Measurements from ENCODE around the gene DMBX1. TPM values are rescaled to one million over a fixed set of nuclear protein-coding genes. Genes with fewer than 3 reads are reported as not detected.

DMBX1 gene
- polyA plus RNA-seq, 4 donors, result 0.01 TPM; not detected in 3

GRCh38 chr1:46464915-46465314 is 24.7 kb upstream of the DMBX1 start:
- Histone ChIP-seq H3K27me3 (ENCODE audit: control insufficient read depth in 3 of 3, insufficient read depth in 3 of 3, low read length in 3 of 3) (peaks cover under 1 to 88% (median 3%) of the 10 kb centered on the region in 3 donors), H3K4me1 (ENCODE audit: control insufficient read depth in 3 of 3, insufficient read depth in 2 of 3, low read depth in 1 of 3, low read length in 2 of 3) (peaks cover 0 to 5% (median 0%) of the 10 kb centered on the region in 3 donors), H3K36me3 (ENCODE audit: control insufficient read depth in 3 of 3, insufficient read depth in 2 of 3, low read depth in 1 of 3, low read length in 3 of 3) (no peaks in the 10 kb centered on the region), H3K9me3 (ENCODE audit: control insufficient read depth in 2 of 2, insufficient read depth in 1 of 2, low read depth in 1 of 2, low read length in 1 of 2) (no peaks in the 10 kb centered on the region), H3K27ac (ENCODE audit: low read depth in 1 of 3, low read length in 2 of 3) (no peak overlapping the region), H3K4me3 (ENCODE audit: low read depth in 1 of 3, low read length in 3 of 3) (no peak overlapping the region)
- FAIRE-seq (no peak), DNase-seq (no peak)
- WGBS, 3 donors, result 79 to 87% (median 86%) methylated on average over 3 of the region's 3 CpGs

- peak overlapping the region in 2 of 3 donors; percentile 42 to 48 for H3K4me3 ChIP-seq (ENCODE audit: low read depth in 1 of 3, low read length in 3 of 3)
- peaks cover 0 to 5% (median 0%) of the 10 kb centered on the region in 3 donors for H3K4me1 ChIP-seq (ENCODE audit: control insufficient read depth in 3 of 3, insufficient read depth in 2 of 3, low read depth in 1 of 3, low read length in 2 of 3)
- H3K27me3 ChIP-seq (ENCODE audit: control insufficient read depth in 3 of 3, insufficient read depth in 3 of 3, low read length in 3 of 3), result peaks cover 0 to 86% (median 7%) of the 10 kb centered on the region in 3 donors
- H3K9me3 ChIP-seq (ENCODE audit: control insufficient read depth in 2 of 2, insufficient read depth in 1 of 2, low read depth in 1 of 2, low read length in 1 of 2), result no peaks in the 10 kb centered on the region
- FAIRE-seq, result no peak
- H3K36me3 ChIP-seq (ENCODE audit: control insufficient read depth in 3 of 3, insufficient read depth in 2 of 3, low read depth in 1 of 3, low read length in 3 of 3), result no peaks in the 10 kb centered on the region
- no peak overlapping the region for H3K27ac ChIP-seq (ENCODE audit: low read depth in 1 of 3, low read length in 2 of 3)
- 28 to 55% (median 30%) methylated on average over 11 to 20 of the region's 20 CpGs for WGBS, 3 donors
- DNase-seq, result peak in 1 of 2 donors; percentile 10
Observed at GRCh38 chr1:46465981-46466476, 23.6 kb upstream of the DMBX1 start.

GRCh38 chr1:46466477-46467182 is 23.0 kb upstream of the DMBX1 start:
- peak in 1 of 2 donors; percentile 59 for DNase-seq
- Histone ChIP-seq H3K4me3 (ENCODE audit: low read depth in 1 of 3, low read length in 3 of 3) (peak overlapping the region; percentile 28 to 48 (median 42)), H3K4me1 (ENCODE audit: control insufficient read depth in 3 of 3, insufficient read depth in 2 of 3, low read depth in 1 of 3, low read length in 2 of 3) (peaks cover 0 to 5% (median 0%) of the 10 kb centered on the region in 3 donors), H3K27me3 (ENCODE audit: control insufficient read depth in 3 of 3, insufficient read depth in 3 of 3, low read length in 3 of 3) (peaks cover 0 to 85% (median 7%) of the 10 kb centered on the region in 3 donors), H3K36me3 (ENCODE audit: control insufficient read depth in 3 of 3, insufficient read depth in 2 of 3, low read depth in 1 of 3, low read length in 3 of 3) (no peaks in the 10 kb centered on the region), H3K27ac (ENCODE audit: low read depth in 1 of 3, low read length in 2 of 3) (no peak overlapping the region), H3K9me3 (ENCODE audit: control insufficient read depth in 2 of 2, insufficient read depth in 1 of 2, low read depth in 1 of 2, low read length in 1 of 2) (no peaks in the 10 kb centered on the region)
- no peak for FAIRE-seq
- 2 to 5% (median 2%) methylated on average over 65 to 84 of the region's 84 CpGs for WGBS, 3 donors

GRCh38 chr1:46467183-46467504 is 22.5 kb upstream of the DMBX1 start:
- Histone ChIP-seq H3K27me3 (ENCODE audit: control insufficient read depth in 3 of 3, insufficient read depth in 3 of 3, low read length in 3 of 3) (peaks cover 0 to 84% (median 7%) of the 10 kb centered on the region in 3 donors), H3K9me3 (ENCODE audit: control insufficient read depth in 2 of 2, insufficient read depth in 1 of 2, low read depth in 1 of 2, low read length in 1 of 2) (no peaks in the 10 kb centered on the region), H3K4me3 (ENCODE audit: low read depth in 1 of 3, low read length in 3 of 3) (peak overlapping the region in 1 of 3 donors; percentile 28), H3K27ac (ENCODE audit: low read depth in 1 of 3, low read length in 2 of 3) (no peak overlapping the region), H3K4me1 (ENCODE audit: control insufficient read depth in 3 of 3, insufficient read depth in 2 of 3, low read depth in 1 of 3, low read length in 2 of 3) (peaks cover 0 to 5% (median 0%) of the 10 kb centered on the region in 3 donors), H3K36me3 (ENCODE audit: control insufficient read depth in 3 of 3, insufficient read depth in 2 of 3, low read depth in 1 of 3, low read length in 3 of 3) (no peaks in the 10 kb centered on the region)
- no peak for FAIRE-seq
- 37 to 42% (median 37%) methylated on average over 8 of the region's 8 CpGs for WGBS, 3 donors
- no peak for DNase-seq

- H3K27me3 ChIP-seq (ENCODE audit: control insufficient read depth in 3 of 3, insufficient read depth in 3 of 3, low read length in 3 of 3), result peaks cover 0 to 86% (median 9%) of the 10 kb centered on the region in 3 donors
- peaks cover 0 to 5% (median 0%) of the 10 kb centered on the region in 3 donors for H3K4me1 ChIP-seq (ENCODE audit: control insufficient read depth in 3 of 3, insufficient read depth in 2 of 3, low read depth in 1 of 3, low read length in 2 of 3)
- DNase-seq, result no peak
- no peak overlapping the region for H3K4me3 ChIP-seq (ENCODE audit: low read depth in 1 of 3, low read length in 3 of 3)
- FAIRE-seq, result no peak
- 45 to 51% (median 50%) methylated on average over 4 of the region's 4 CpGs for WGBS, 3 donors
- no peaks in the 10 kb centered on the region for H3K9me3 ChIP-seq (ENCODE audit: control insufficient read depth in 2 of 2, insufficient read depth in 1 of 2, low read depth in 1 of 2, low read length in 1 of 2)
- H3K36me3 ChIP-seq (ENCODE audit: control insufficient read depth in 3 of 3, insufficient read depth in 2 of 3, low read depth in 1 of 3, low read length in 3 of 3), result no peaks in the 10 kb centered on the region
- H3K27ac ChIP-seq (ENCODE audit: low read depth in 1 of 3, low read length in 2 of 3), result no peak overlapping the region
Observed at GRCh38 chr1:46469881-46470280, 19.8 kb upstream of the DMBX1 start.

GRCh38 chr1:46471848-46472492 is 17.7 kb upstream of the DMBX1 start:
- Histone ChIP-seq H3K27me3 (ENCODE audit: control insufficient read depth in 3 of 3, insufficient read depth in 3 of 3, low read length in 3 of 3) (peaks cover 0 to 84% (median 9%) of the 10 kb centered on the region in 3 donors), H3K36me3 (ENCODE audit: control insufficient read depth in 3 of 3, insufficient read depth in 2 of 3, low read depth in 1 of 3, low read length in 3 of 3) (no peaks in the 10 kb centered on the region), H3K4me3 (ENCODE audit: low read depth in 1 of 3, low read length in 3 of 3) (no peak overlapping the region), H3K9me3 (ENCODE audit: control insufficient read depth in 2 of 2, insufficient read depth in 1 of 2, low read depth in 1 of 2, low read length in 1 of 2) (no peaks in the 10 kb centered on the region), H3K4me1 (ENCODE audit: control insufficient read depth in 3 of 3, insufficient read depth in 2 of 3, low read depth in 1 of 3, low read length in 2 of 3) (peaks cover 0 to 2% (median 0%) of the 10 kb centered on the region in 3 donors), H3K27ac (ENCODE audit: low read depth in 1 of 3, low read length in 2 of 3) (no peak overlapping the region)
- WGBS, 3 donors, result 61 to 75% (median 73%) methylated on average over 7 of the region's 7 CpGs
- FAIRE-seq (no peak), DNase-seq (no peak)

DNA sequence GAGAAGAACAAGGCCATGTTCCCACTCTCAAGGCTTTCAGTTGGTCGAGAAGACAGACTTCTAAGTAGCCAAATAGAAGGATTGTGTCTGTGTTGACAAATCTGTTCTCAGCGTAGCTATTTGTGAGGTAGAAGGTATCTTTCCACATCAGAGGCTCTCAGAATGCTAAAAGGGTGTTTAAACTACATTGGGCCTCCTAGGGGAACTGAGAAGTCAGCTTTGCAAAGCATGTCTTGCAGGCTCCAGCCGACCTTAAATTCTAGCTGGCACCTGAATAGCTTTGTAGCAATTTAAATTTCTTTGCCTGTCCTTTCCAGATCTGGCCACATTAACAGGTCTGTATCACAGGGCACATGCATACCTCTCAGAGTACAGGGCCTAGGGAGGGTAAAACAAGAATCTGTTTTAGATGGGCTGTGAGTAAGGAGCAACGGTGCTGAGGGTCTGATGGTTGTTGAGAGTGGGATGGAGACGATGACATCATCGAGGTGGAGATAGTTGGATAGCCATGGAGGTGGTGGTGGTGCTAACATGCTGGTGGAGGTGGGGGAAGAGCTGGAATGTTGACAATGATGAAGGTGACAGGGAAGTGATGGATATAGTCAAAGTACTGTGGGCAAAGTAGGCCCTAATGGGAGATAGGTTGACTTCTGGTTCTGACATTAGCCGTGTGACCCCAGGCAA is 17.0 kb upstream of the DMBX1 start:
- WGBS, 3 donors, result 68 to 74% (median 68%) methylated on average over 7 of the region's 7 CpGs
- DNase-seq (no peak), FAIRE-seq (no peak)
- Histone ChIP-seq H3K4me3 (ENCODE audit: low read depth in 1 of 3, low read length in 3 of 3) (no peak overlapping the region), H3K27me3 (ENCODE audit: control insufficient read depth in 3 of 3, insufficient read depth in 3 of 3, low read length in 3 of 3) (peaks cover 0 to 78% (median 9%) of the 10 kb centered on the region in 3 donors), H3K4me1 (ENCODE audit: control insufficient read depth in 3 of 3, insufficient read depth in 2 of 3, low read depth in 1 of 3, low read length in 2 of 3) (no peaks in the 10 kb centered on the region), H3K36me3 (ENCODE audit: control insufficient read depth in 3 of 3, insufficient read depth in 2 of 3, low read depth in 1 of 3, low read length in 3 of 3) (no peaks in the 10 kb centered on the region), H3K9me3 (ENCODE audit: control insufficient read depth in 2 of 2, insufficient read depth in 1 of 2, low read depth in 1 of 2, low read length in 1 of 2) (no peaks in the 10 kb centered on the region), H3K27ac (ENCODE audit: low read depth in 1 of 3, low read length in 2 of 3) (no peak overlapping the region)

- FAIRE-seq (no peak), DNase-seq (no peak)
- no peak overlapping the region for H3K27ac ChIP-seq (ENCODE audit: low read depth in 1 of 3, low read length in 2 of 3)
- WGBS, 3 donors, result 41 to 66% (median 53%) methylated on average over 4 of the region's 4 CpGs
- H3K9me3 ChIP-seq (ENCODE audit: control insufficient read depth in 2 of 2, insufficient read depth in 1 of 2, low read depth in 1 of 2, low read length in 1 of 2), result no peaks in the 10 kb centered on the region
- H3K4me3 ChIP-seq (ENCODE audit: low read depth in 1 of 3, low read length in 3 of 3), result no peak overlapping the region
- H3K27me3 ChIP-seq (ENCODE audit: control insufficient read depth in 3 of 3, insufficient read depth in 3 of 3, low read length in 3 of 3), result peaks cover 0 to 73% (median 11%) of the 10 kb centered on the region in 3 donors
- no peaks in the 10 kb centered on the region for H3K4me1 ChIP-seq (ENCODE audit: control insufficient read depth in 3 of 3, insufficient read depth in 2 of 3, low read depth in 1 of 3, low read length in 2 of 3)
- no peaks in the 10 kb centered on the region for H3K36me3 ChIP-seq (ENCODE audit: control insufficient read depth in 3 of 3, insufficient read depth in 2 of 3, low read depth in 1 of 3, low read length in 3 of 3)
Observed at GRCh38 chr1:46473991-46474390, 15.6 kb upstream of the DMBX1 start.

All from small intestine (tissue), 7 donors.